Measurements from ENCODE around the gene RBSN. TPM values are rescaled to one million over a fixed set of nuclear protein-coding genes. Genes with fewer than 3 reads are reported as not detected.

The RBSN gene
- total RNA-seq, 1 donor from 2014 or later = 25.7 TPM

- H3K4me3 Mint-ChIP-seq (ENCODE audit: unreplicated experiment) = no peak overlapping the region
- H3K4me1 Mint-ChIP-seq (ENCODE audit: unreplicated experiment) = peaks cover 10% of the 10 kb centered on the region
- no peak overlapping the region for H3K27ac Mint-ChIP-seq (ENCODE audit: unreplicated experiment)
- no peaks in the 10 kb centered on the region for H3K9me3 Mint-ChIP-seq (ENCODE audit: unreplicated experiment)
- H3K27me3 Mint-ChIP-seq (ENCODE audit: unreplicated experiment) = peaks cover 5% of the 10 kb centered on the region
- TF ChIP-seq CTCF (IDR thresholded peaks at IDR 0.05; ENCODE audit: unreplicated experiment) = no peak
- peaks cover 10% of the 10 kb centered on the region for H3K36me3 Mint-ChIP-seq (ENCODE audit: low read depth, unreplicated experiment)
- no peak for DNase-seq (ENCODE audit: low spot score)
Measured at GRCh38 chr3:15091575-15091974, 7.4 kb downstream of the RBSN start.

DNA sequence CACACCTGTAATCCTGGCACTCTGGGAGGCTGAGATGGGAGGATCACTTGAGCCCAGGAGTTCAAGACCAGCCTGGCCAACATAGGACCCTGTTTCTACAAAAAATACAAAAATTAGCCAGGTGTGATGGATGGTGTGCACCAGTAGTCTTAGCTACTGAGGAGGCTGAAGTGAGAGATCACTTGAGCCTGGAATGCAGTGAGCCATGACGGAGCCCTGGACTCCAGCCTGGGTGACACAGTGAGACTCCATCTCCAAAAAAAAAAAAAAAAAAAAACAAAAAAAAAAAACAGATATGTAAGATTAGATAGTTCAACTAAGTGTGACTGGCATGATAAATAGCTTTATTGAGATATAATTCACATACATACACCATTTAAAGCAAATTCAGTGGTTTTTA is 9.7 kb downstream of the RBSN start:
- H3K36me3 Mint-ChIP-seq (ENCODE audit: low read depth, unreplicated experiment) = peaks cover 19% of the 10 kb centered on the region
- no peak overlapping the region for H3K27ac Mint-ChIP-seq (ENCODE audit: unreplicated experiment)
- H3K4me1 Mint-ChIP-seq (ENCODE audit: unreplicated experiment) = no peaks in the 10 kb centered on the region
- H3K27me3 Mint-ChIP-seq (ENCODE audit: unreplicated experiment) = peaks cover 4% of the 10 kb centered on the region
- no peak for TF ChIP-seq CTCF (IDR thresholded peaks at IDR 0.05; ENCODE audit: unreplicated experiment)
- H3K9me3 Mint-ChIP-seq (ENCODE audit: unreplicated experiment) = no peaks in the 10 kb centered on the region
- H3K4me3 Mint-ChIP-seq (ENCODE audit: unreplicated experiment) = no peak overlapping the region
- DNase-seq (ENCODE audit: low spot score) = no peak

DNA sequence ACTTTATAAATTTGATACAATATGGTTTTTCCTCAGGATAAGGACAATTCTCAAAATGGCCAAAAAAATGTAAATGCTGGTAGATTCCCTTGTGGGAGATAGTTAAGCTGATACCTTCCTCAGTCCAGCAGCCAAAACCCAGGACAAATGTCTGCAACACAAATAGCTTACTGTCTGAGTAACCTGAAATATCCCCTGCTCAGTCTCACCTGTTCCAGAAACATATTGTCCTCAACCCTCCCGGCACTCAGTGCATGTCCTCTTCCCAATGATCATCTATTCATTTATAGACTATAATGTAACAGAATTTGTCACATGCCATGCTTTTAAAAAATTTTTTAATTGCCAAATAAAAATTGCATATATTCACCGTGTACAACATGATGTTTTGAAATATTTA is 12.2 kb downstream of the RBSN start:
- Mint-ChIP-seq H3K9me3 (ENCODE audit: unreplicated experiment) (no peaks in the 10 kb centered on the region), H3K4me1 (ENCODE audit: unreplicated experiment) (no peaks in the 10 kb centered on the region), H3K27me3 (ENCODE audit: unreplicated experiment) (peaks cover 3% of the 10 kb centered on the region)

DNA sequence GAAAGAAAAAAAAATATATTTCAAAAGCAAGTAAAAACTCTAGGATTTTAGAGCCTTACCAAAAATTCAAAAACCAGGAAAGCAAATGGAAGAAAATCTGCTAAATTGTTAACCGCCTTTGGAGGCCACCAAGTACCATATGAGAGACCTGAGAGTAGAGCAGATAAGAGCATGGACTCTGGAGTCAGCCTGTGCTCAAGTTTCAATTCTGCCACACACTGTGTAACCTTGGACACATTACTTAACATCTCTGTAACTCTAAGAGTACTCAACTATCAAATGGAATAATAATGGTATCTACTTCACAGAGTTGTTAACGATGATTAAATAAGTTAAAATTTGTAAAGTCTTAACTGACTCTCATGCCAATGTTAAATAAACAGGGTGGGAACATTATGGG is 12.7 kb downstream of the RBSN start:
- Mint-ChIP-seq H3K4me3 (ENCODE audit: unreplicated experiment) (no peak overlapping the region), H3K4me1 (ENCODE audit: unreplicated experiment) (no peaks in the 10 kb centered on the region), H3K36me3 (ENCODE audit: low read depth, unreplicated experiment) (peaks cover 43% of the 10 kb centered on the region), H3K9me3 (ENCODE audit: unreplicated experiment) (no peaks in the 10 kb centered on the region), H3K27ac (ENCODE audit: unreplicated experiment) (no peak overlapping the region), H3K27me3 (ENCODE audit: unreplicated experiment) (peaks cover 3% of the 10 kb centered on the region)
- no peak for DNase-seq (ENCODE audit: low spot score)
- no peak for TF ChIP-seq CTCF (IDR thresholded peaks at IDR 0.05; ENCODE audit: unreplicated experiment)

More for the DNA sequence above, 12.2 kb downstream of the RBSN start:
- Mint-ChIP-seq H3K4me3 (ENCODE audit: unreplicated experiment) (no peak overlapping the region), H3K27ac (ENCODE audit: unreplicated experiment) (no peak overlapping the region), H3K36me3 (ENCODE audit: low read depth, unreplicated experiment) (peaks cover 39% of the 10 kb centered on the region)
- no peak for TF ChIP-seq CTCF (IDR thresholded peaks at IDR 0.05; ENCODE audit: unreplicated experiment)
- no peak for DNase-seq (ENCODE audit: low spot score)

- H3K9me3 Mint-ChIP-seq (ENCODE audit: unreplicated experiment) = no peaks in the 10 kb centered on the region
- H3K27me3 Mint-ChIP-seq (ENCODE audit: unreplicated experiment) = no peaks in the 10 kb centered on the region
- H3K4me1 Mint-ChIP-seq (ENCODE audit: unreplicated experiment) = no peaks in the 10 kb centered on the region
- H3K4me3 Mint-ChIP-seq (ENCODE audit: unreplicated experiment) = no peak overlapping the region
- DNase-seq (ENCODE audit: low spot score) = no peak
- H3K36me3 Mint-ChIP-seq (ENCODE audit: low read depth, unreplicated experiment) = peaks cover 44% of the 10 kb centered on the region
- H3K27ac Mint-ChIP-seq (ENCODE audit: unreplicated experiment) = peak overlapping the region; percentile 34
- TF ChIP-seq CTCF (IDR thresholded peaks at IDR 0.05; ENCODE audit: unreplicated experiment) = no peak
Measured at GRCh38 chr3:15083252-15083651, 15.7 kb downstream of the RBSN start.

Measured in endothelial cell (in vitro differentiated cells).